H9 (cell line): Measurements from ENCODE around the gene ABHD4. TPM values are rescaled to one million over a fixed set of nuclear protein-coding genes. Genes with fewer than 3 reads are reported as not detected.

ENCODE experiments used
- DNase-seq: peaks from one replicate; pipeline ENCODE4 v3.0.0-alpha.2; 2017
- H2AFZ ChIP-seq: one replicate; pipeline ENCODE4 v1.6.1; 2013; ENCODE audit warnings: mild to moderate bottlenecking, low read length, control low read depth, moderate library complexity
- H2AK5ac ChIP-seq: 2 replicates; pipeline ENCODE4 v1.6.1; 2013; ENCODE audit warnings: low read length, control low read depth, mixed read lengths; ENCODE audit not compliant: insufficient read length
- H2BK120ac ChIP-seq: one replicate; pipeline ENCODE4 v1.6.1; 2013; ENCODE audit warnings: low read depth, mild to moderate bottlenecking, low read length, control low read depth, inconsistent platforms; ENCODE audit not compliant: poor library complexity, severe bottlenecking
- H2BK12ac ChIP-seq: 2 replicates; pipeline ENCODE4 v1.6.1; 2013; ENCODE audit warnings: low read length, control low read depth, mixed read lengths, low read depth; ENCODE audit not compliant: insufficient read length
- H2BK15ac ChIP-seq: 2 replicates; pipeline ENCODE4 v1.6.1; 2013; ENCODE audit warnings: low read depth, low read length, control low read depth
- H2BK20ac ChIP-seq: one replicate; pipeline ENCODE4 v1.6.1; 2013; ENCODE audit warnings: low read depth, mild to moderate bottlenecking, low read length, control low read depth, inconsistent platforms; ENCODE audit not compliant: poor library complexity, severe bottlenecking
- H2BK5ac ChIP-seq: 2 replicates; pipeline ENCODE4 v1.6.1; 2013; ENCODE audit warnings: low read length, control low read depth, mixed read lengths; ENCODE audit not compliant: insufficient read length
- H3K14ac ChIP-seq: 2 replicates; pipeline ENCODE4 v1.6.1; 2013; ENCODE audit warnings: low read length, control low read depth; ENCODE audit not compliant: insufficient read depth
- H3K18ac ChIP-seq: 2 replicates; pipeline ENCODE4 v1.6.1; 2013; ENCODE audit warnings: low read depth, mild to moderate bottlenecking, mixed read lengths, low read length, control low read depth; ENCODE audit not compliant: insufficient read length
- H3K23ac ChIP-seq: 2 replicates; pipeline ENCODE4 v1.6.1; 2013; ENCODE audit warnings: low read length, control low read depth, mixed read lengths, low read depth; ENCODE audit not compliant: insufficient read length
- H3K23me2 ChIP-seq: 2 replicates; pipeline ENCODE4 v1.6.1; 2013; ENCODE audit warnings: low read depth, mild to moderate bottlenecking, mixed read lengths, low read length, control low read depth; ENCODE audit not compliant: insufficient read length, poor library complexity, severe bottlenecking
- H3K27ac ChIP-seq: 2 replicates; pipeline ENCODE4 v1.5.1; 2013; ENCODE audit warnings: low read length, control low read depth, mixed read lengths, low read depth; ENCODE audit not compliant: insufficient read length
- H3K27me3 ChIP-seq: 2 replicates; pipeline ENCODE4 v1.6.1; 2013; ENCODE audit warnings: low read length, control low read depth, inconsistent platforms; ENCODE audit not compliant: insufficient read depth
- H3K4ac ChIP-seq: 2 replicates; pipeline ENCODE4 v1.6.1; 2013; ENCODE audit warnings: low read depth, mild to moderate bottlenecking, control low read depth, inconsistent platforms, low read length, moderate library complexity
- H3K4me1 ChIP-seq: 2 replicates; pipeline ENCODE4 v1.6.1; 2013; ENCODE audit warnings: low read length, control low read depth, inconsistent platforms; ENCODE audit not compliant: insufficient read depth
- H3K4me2 ChIP-seq: 2 replicates; pipeline ENCODE4 v1.6.1; 2013; ENCODE audit warnings: low read length, control low read depth, mixed read lengths; ENCODE audit not compliant: insufficient read length, insufficient read depth
- H3K56ac ChIP-seq: 2 replicates; pipeline ENCODE4 v1.6.1; 2013; ENCODE audit warnings: low read depth, mild to moderate bottlenecking, mixed read lengths, low read length, control low read depth; ENCODE audit not compliant: insufficient read length
- H3K79me1 ChIP-seq: 2 replicates; pipeline ENCODE4 v1.6.1; 2013; ENCODE audit warnings: low read depth, mild to moderate bottlenecking, moderate library complexity, low read length, control low read depth, inconsistent platforms; ENCODE audit not compliant: insufficient read depth, poor library complexity, severe bottlenecking
- H3K79me2 ChIP-seq: 2 replicates; pipeline ENCODE4 v1.6.1; 2013; ENCODE audit warnings: low read length, control low read depth, inconsistent platforms; ENCODE audit not compliant: insufficient read depth
- H3K9ac ChIP-seq: 2 replicates; pipeline ENCODE4 v1.6.1; 2013; ENCODE audit warnings: low read length, control low read depth, mixed read lengths; ENCODE audit not compliant: insufficient read length; ENCODE audit errors: extremely low read depth
- H3K9me3 ChIP-seq: one replicate; pipeline ENCODE4 v1.6.1; 2013; ENCODE audit warnings: low read depth, low read length, inconsistent platforms; ENCODE audit not compliant: control insufficient read depth
- H3T11ph ChIP-seq: one replicate; pipeline ENCODE4 v1.6.1; 2013; ENCODE audit warnings: mild to moderate bottlenecking, low read length, control low read depth, inconsistent platforms
- H4K20me1 ChIP-seq: one replicate; pipeline ENCODE4 v1.6.1; 2013; ENCODE audit not compliant: control insufficient read depth, insufficient read length, insufficient read depth
- H4K5ac ChIP-seq: 2 replicates; pipeline ENCODE4 v1.6.1; 2013; ENCODE audit warnings: low read depth, mild to moderate bottlenecking, mixed read lengths, low read length, control low read depth; ENCODE audit not compliant: insufficient read length
- H4K8ac ChIP-seq: replicated peaks from 2 replicates; pipeline ENCODE4 v1.6.1; 2013; ENCODE audit warnings: low read length, control low read depth, mixed read lengths, low read depth; ENCODE audit not compliant: insufficient read length
- H4K91ac ChIP-seq: 2 replicates; pipeline ENCODE4 v1.6.1; 2013; ENCODE audit warnings: low read depth, mild to moderate bottlenecking, moderate library complexity, mixed read lengths, low read length, control low read depth; ENCODE audit not compliant: insufficient read length
- H3K27ac Mint-ChIP-seq, 3 experiments: 2 replicates in 2 of 3; 3 replicates in 1 of 3; pipeline ENCODE4 v1.8.0; 2020 to 2021; ENCODE audit warnings: mixed read lengths in 3 of 3, mild to moderate bottlenecking in 1 of 3, moderate library complexity in 1 of 3
- H3K27me3 Mint-ChIP-seq: 2 replicates; pipeline ENCODE4 v1.8.0; 2021; ENCODE audit warnings: low read depth, mild to moderate bottlenecking, moderate library complexity, mixed read lengths
- H3K36me3 Mint-ChIP-seq, 3 experiments: 2 replicates in 2 of 3; 3 replicates in 1 of 3; pipeline ENCODE4 v1.8.0; 2020 to 2021; ENCODE audit warnings: low read depth in 3 of 3, mixed read lengths in 3 of 3; ENCODE audit not compliant: insufficient read depth in 1 of 3
- H3K4me1 Mint-ChIP-seq, 2 experiments: 2 replicates each; pipeline ENCODE4 v1.8.0; 2020; ENCODE audit warnings: mixed read lengths in 2 of 2
- H3K4me3 Mint-ChIP-seq, 2 experiments: 2 replicates in 1 of 2; 3 replicates in 1 of 2; pipeline ENCODE4 v1.8.0; 2020 to 2021; ENCODE audit warnings: mild to moderate bottlenecking in 2 of 2, mixed read lengths in 2 of 2, moderate library complexity in 1 of 2
- H3K9me3 Mint-ChIP-seq, 2 experiments: 2 replicates in 1 of 2; 3 replicates in 1 of 2; pipeline ENCODE4 v1.8.0; 2020; ENCODE audit warnings: mild to moderate bottlenecking in 2 of 2, mixed read lengths in 2 of 2, moderate library complexity in 1 of 2
- WGBS: extraction: QIAGEN DNeasy Blood & Tissue Kit; methylation state at CpG from one replicate; pipeline ENCODE4 v1.1.7; 2013; ENCODE audit warnings: missing lambda C conversion rate, low lambda C conversion rate, mixed read lengths; ENCODE audit not compliant: insufficient read length; ENCODE audit errors: extremely low coverage; 5-methylcytosine and 5-hydroxymethylcytosine counted together
- total RNA-seq: library from RNA; stranded (reverse); gene quantifications from 2 replicates; pipeline ENCODE4 v1.2.1, GENCODE V29; 2021
- TF ChIP-seq, protein P1 (sequence below): fragments of 200-600 bp; sonication (generic); conservative IDR thresholded peaks from 3 replicates; pipeline ENCODE4 v1.8.0; 2021; ENCODE audit warnings: antibody characterized with exemption, mild to moderate bottlenecking

ABHD4 gene
- total RNA-seq, 1 experiment from 2014 or later: 21.8 TPM

DNA sequence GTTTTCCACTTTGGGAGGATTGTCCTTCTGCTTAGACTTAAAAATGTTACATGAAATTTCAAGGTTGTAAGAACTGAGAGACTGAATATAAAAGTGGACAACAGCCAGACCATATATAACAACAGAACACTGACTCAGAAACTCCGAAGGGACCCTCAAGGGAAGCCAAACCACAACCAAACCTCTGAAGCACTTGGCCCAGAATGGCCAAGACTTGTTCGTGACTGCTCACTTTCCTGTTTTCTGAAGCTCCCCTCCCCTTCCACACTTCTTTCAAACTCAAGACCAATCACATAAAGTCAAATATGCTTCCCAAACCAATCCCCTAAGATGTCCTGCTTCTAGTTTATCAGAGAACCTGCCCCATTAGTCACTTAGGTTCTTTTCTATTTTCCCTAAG is 32.4 kb downstream of the ABHD4 start:
- peaks cover 4 to 17% (median 6%) of the 10 kb centered on the region in 3 experiments; a peak in 6 of 7 replicates for H3K36me3 Mint-ChIP-seq
- peaks cover 23 to 25% of the 10 kb centered on the region in 2 experiments for H3K4me1 Mint-ChIP-seq
- Histone ChIP-seq H3K23ac (no peak overlapping the region), H3K18ac (no peak overlapping the region), H3K4me1 (no peaks in the 10 kb centered on the region; the same call in 1 of the 2 replicates), H2BK120ac (no peak overlapping the region), H4K20me1 (no peaks in the 10 kb centered on the region), H3K56ac (no peak overlapping the region), H3K79me2 (no peaks in the 10 kb centered on the region), H2BK12ac (no peak overlapping the region), H3K4ac (no peak overlapping the region), H3K27ac (no peak overlapping the region), H2AK5ac (no peak overlapping the region), H2AFZ (no peak overlapping the region), H2BK5ac (no peak overlapping the region), H3K23me2 (no peaks in the 10 kb centered on the region), H4K8ac (no peak overlapping the region), H3K79me1 (no peaks in the 10 kb centered on the region), H4K5ac (no peak overlapping the region), H3K9ac (no peak overlapping the region), H2BK15ac (no peak overlapping the region), H4K91ac (no peak overlapping the region), H3T11ph (no peak overlapping the region), H2BK20ac (no peak overlapping the region), H3K14ac (no peak overlapping the region), H3K4me2 (no peak overlapping the region), H3K9me3 (no peaks in the 10 kb centered on the region), H3K27me3 (no peaks in the 10 kb centered on the region)
- H3K27me3 Mint-ChIP-seq: peaks cover 2% of the 10 kb centered on the region; the same call in 1 of the 2 replicates
- H3K27ac Mint-ChIP-seq: no peak overlapping the region; a peak in 1 of 7 replicates
- whole genome bisulfite sequencing: no CpG with 5 or more reads among the region's 2 CpGs
- H3K4me3 Mint-ChIP-seq: no peak overlapping the region
- peaks cover 28 to 38% of the 10 kb centered on the region in 2 experiments for H3K9me3 Mint-ChIP-seq
- TF ChIP-seq, protein P1, sequence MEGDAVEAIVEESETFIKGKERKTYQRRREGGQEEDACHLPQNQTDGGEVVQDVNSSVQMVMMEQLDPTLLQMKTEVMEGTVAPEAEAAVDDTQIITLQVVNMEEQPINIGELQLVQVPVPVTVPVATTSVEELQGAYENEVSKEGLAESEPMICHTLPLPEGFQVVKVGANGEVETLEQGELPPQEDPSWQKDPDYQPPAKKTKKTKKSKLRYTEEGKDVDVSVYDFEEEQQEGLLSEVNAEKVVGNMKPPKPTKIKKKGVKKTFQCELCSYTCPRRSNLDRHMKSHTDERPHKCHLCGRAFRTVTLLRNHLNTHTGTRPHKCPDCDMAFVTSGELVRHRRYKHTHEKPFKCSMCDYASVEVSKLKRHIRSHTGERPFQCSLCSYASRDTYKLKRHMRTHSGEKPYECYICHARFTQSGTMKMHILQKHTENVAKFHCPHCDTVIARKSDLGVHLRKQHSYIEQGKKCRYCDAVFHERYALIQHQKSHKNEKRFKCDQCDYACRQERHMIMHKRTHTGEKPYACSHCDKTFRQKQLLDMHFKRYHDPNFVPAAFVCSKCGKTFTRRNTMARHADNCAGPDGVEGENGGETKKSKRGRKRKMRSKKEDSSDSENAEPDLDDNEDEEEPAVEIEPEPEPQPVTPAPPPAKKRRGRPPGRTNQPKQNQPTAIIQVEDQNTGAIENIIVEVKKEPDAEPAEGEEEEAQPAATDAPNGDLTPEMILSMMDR: no peak
- DNase-seq: no peak
